ENCODE data around the gene AGO3.
"Not testable (repeated sequence)": the region's sequence is repeated elsewhere in the genome, so short reads cannot be mapped to it uniquely, and the experiment has no call there.

Gene AGO3

GRCh38 chr1:36008546-36009197 lies 77.8 kb downstream of the AGO3 start:
- DNase-seq (ENCODE audit: low read depth in 2 of 2): peak; percentile 3 to 6

DNA sequence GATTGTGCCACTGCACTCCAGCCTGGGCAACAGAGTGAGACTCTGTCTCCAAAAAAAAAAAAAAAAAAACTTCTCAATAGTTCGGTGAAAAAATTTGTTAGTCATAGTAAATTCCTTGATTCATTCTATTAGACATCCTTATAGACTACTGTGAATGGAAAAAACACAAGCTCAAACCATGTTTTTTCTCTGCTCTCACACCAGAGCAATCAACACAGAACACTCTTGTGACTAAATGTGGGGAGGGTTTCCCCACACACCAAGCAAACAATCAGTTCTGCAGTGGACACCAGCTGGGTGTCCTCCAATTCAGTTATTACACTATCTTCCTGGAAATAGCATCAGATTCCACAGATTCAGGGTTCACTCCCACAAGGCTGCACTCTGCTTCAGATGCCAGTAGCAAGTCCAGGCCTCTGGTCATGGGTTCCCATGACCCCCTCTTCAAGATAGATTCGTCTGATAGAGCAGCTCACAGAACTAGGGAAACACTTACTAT lies 83.9 kb downstream of the AGO3 start:
- no peak for DNase-seq (ENCODE audit: low read depth in 2 of 2)

DNA sequence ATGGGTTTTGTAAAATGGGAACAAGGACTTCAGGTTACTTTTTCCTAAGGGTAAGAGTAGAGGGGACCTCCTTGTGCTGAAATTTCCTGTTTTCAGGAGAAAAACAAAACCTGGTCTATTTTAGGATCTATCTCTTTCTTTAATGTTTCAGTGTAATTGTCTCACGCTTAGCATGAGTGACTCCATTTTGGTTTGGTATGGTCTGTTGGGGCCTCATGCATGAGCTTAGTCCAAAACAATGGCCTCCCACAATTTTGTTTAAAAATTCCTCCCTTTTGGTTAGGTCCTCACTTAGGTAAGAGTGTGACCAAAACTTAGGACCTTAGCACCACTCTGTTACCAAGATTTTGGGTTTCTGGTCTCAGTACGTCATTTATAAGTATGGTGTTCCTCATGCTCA lies 85.8 kb downstream of the AGO3 start:
- DNase-seq (ENCODE audit: low read depth in 2 of 2): no peak

DNA sequence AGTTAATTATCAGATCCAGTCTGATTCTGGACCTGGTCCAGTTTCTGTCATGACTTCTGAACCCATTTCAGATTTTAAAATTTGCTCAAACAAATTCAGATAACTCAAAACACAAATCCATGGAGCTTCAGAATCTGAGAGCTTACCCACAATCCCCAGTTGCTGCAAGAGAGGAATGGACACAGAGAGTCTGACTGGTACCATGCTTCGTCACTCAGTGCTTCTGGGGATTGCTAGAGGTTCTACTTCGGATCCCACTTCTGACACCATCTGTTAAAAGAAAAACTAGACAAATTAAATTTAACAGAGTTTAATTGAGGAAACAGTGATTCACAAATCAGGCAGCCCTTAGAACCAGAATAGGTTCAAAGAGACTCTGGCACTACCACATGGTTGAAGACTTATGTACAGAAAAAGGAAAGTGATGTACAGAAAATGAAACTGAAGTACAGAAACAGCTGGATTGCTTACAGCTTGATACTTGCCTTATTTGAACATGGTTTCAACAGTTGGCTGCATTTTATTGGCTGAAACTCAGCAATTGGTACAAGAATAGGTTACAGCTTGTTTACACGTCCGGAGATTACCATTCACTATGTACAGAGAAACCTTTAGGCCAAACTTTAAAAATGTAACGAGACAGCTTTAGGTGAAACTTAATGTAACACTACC lies 92.3 kb downstream of the AGO3 start:
- DNase-seq (ENCODE audit: low read depth in 2 of 2): no peak

DNA sequence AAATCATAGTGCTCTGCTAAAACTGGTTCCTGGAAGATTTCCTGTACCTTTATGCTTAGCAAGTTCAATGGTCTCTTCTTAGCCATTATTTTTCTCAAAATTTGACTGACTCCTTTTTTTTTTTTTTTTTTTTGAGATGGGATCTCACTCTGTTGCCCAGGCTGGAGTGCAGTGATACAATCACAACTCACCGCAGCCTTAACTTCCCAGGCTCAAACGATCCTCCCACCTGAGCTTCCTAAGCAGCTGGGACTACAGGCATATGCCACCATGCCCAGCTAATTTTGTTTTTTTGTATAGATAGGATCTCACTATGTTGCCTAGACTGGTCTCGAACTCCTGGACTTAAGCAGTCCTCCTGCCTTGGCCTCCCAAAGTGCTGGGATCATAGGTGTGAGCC lies 93.1 kb downstream of the AGO3 start:
- not testable (repeated sequence) for DNase-seq (ENCODE audit: low read depth in 2 of 2)

GRCh38 chr1:36024847-36025246 lies 93.9 kb downstream of the AGO3 start:
- DNase-seq (ENCODE audit: low read depth in 2 of 2): no peak

- no peak for DNase-seq (ENCODE audit: low read depth in 2 of 2)
Measured at GRCh38 chr1:36027766-36028165, 96.9 kb downstream of the AGO3 start.

DNA sequence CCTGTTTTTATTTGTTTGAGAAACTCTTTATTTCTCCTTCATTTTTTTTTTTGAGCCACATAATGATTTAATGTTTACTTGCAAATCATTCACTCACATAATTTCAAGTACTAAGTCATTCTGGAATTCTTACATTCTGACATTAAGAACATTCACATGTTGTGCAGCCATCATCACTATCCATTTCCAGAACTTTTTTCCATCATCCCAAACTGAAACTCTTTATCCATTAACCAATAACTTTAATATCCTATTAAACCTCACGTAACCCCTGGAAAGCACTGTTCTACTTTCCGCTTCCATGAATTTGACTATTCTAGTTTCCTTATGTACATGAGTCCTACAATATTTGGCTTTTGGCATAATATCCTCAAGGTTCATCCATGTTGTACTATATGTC lies 100.5 kb downstream of the AGO3 start:
- no peak for DNase-seq (ENCODE audit: low read depth in 2 of 2)

DNA sequence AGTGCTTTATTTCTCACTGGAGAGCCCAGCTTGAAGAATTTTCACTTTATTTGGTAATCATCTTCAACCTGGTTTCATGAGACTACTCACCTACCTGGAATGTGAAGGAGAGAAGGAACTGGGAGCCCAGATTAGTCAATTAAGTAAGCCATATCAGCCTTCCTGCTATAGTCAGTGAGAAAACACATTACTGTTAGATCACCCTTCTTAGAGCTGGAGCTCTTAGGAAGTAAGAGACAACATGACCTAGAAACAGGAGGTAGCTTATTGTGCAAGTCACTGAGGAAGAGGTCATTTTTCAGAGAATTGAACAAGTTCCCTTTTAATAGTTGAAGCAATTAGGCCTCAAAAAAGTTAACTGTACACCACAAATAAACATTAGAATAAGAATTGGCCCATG lies 103.8 kb downstream of the AGO3 start:
- peak; percentile 2 to 4 for DNase-seq (ENCODE audit: low read depth in 2 of 2)

- no peak for DNase-seq (ENCODE audit: low read depth in 2 of 2)
Measured at GRCh38 chr1:36035154-36035553, 104.2 kb downstream of the AGO3 start.

DNA sequence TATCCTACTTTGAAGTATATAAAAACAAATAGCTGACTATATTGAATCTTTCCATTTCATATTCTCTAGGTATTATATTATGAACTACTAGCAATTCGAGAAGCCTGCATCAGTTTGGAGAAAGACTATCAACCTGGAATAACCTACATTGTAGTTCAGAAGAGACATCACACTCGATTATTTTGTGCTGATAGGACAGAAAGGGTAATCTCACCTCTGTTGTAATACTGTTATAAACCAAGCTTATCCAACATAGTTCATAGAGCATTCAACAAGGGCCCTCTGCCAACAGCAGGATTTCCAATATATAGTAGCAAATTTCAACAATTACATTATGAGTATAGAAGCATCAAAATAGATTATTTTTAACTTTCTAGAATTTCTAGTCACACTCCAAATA lies 109.3 kb downstream of the AGO3 start:
- no peak for DNase-seq (ENCODE audit: low read depth in 2 of 2)

- no peak for DNase-seq (ENCODE audit: low read depth in 2 of 2)
Measured at GRCh38 chr1:36051821-36052220, 120.9 kb downstream of the AGO3 start.

- no peak for DNase-seq (ENCODE audit: low read depth in 2 of 2)
Measured at GRCh38 chr1:36053978-36054377, 123.1 kb downstream of the AGO3 start.

GRCh38 chr1:36055706-36056105 lies 124.8 kb downstream of the AGO3 start:
- no peak for DNase-seq (ENCODE audit: low read depth in 2 of 2)

DNA sequence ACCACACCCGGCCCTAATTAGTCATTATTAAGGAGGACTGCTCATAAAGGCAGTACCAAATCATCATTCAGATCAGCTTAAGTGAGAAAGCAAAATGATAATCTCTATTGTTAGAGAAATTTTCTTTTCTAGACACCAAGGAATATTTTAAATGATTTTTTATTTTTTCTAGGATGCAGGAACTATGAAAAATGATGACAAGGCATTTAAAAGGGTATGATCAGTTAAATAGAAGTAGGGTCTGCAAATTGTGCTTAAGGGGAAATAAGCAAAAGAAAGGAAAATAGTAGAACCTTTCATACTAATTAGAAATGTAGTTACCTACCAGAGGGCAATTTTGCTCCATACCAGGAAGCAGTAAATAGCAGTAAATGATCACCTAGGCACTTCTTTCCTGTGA lies 131.4 kb downstream of the AGO3 start:
- no peak for DNase-seq (ENCODE audit: low read depth in 2 of 2)

DNA sequence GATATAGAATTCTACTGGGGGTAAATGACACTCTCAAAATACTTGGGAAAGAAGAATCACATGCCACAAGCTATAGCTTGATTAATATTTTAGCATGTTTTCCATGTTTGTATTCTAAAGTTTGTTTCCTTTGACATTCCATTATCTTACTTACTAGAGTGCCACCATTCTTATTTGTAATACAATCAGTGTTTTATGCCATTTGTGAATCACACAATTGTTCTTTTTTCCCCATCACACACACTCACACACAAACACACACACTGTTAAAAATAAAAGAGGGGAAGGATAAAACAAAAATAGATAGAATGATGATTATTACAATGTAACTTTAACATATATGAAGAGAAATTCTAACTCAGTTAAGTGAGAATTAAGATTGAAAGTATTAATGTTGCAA lies 137.0 kb downstream of the AGO3 start:
- no peak for DNase-seq (ENCODE audit: low read depth in 2 of 2)

DNA sequence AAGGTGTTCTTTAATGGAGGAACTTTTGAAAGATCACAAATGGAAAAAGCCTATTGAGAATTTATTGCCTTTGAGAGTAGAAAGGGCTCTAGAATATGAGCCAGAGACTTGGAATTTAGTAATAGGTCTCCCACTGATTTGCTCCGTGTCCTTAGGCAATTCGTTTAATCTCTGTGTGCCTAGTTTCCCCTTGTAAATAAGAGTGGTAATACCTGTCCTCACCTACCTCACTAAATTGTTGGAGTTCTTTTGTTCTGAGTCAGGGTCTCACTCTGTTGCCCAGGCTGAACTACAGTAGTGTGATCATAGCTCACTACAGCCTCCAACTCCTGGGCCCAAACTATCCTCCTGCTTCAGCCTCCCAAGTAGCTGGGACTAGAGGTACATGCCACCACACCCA lies 138.0 kb downstream of the AGO3 start:
- no peak for DNase-seq (ENCODE audit: low read depth in 2 of 2)

DNA sequence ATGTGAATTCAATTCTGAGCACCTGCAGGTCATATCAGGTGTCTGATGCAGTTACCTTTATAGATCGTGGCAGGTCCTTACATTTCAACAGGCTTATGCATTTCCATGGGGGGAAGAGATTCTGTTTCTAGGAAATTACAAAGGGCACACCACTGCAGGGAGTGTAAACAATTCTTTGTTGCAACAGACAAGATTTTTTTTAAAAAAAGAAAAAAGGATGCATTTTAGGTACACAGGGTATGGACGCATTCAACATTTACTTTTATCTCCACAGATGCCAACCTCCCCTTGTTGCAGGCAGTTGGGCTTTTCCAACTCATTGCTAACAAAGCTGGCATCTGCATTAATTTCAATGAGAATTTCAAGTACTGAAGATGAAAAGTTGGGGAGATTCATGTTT lies 139.4 kb downstream of the AGO3 start:
- no peak for DNase-seq (ENCODE audit: low read depth in 2 of 2)

GRCh38 chr1:36076979-36077573 lies 146.2 kb downstream of the AGO3 start:
- DNase-seq (ENCODE audit: low read depth in 2 of 2): no peak

DNA sequence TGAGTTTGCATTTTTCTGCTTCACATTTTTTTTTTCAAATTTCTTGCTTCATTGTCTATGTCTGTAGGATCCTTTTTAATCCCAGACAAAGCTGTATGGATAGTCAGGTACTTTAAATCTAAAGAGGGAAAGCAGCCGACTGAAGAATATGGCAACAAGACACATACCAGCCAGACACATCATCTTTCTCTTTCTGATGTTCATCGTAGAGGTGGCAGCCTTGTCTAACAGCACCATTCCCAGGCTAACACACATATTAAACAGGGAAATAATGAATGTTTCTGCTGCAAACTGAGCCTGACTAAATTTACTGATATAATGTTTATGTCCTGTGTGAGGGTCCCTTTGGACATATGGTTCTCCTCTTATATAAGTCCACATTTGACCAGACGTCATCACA lies 149.3 kb downstream of the AGO3 start:
- no peak for DNase-seq (ENCODE audit: low read depth in 2 of 2)

DNA sequence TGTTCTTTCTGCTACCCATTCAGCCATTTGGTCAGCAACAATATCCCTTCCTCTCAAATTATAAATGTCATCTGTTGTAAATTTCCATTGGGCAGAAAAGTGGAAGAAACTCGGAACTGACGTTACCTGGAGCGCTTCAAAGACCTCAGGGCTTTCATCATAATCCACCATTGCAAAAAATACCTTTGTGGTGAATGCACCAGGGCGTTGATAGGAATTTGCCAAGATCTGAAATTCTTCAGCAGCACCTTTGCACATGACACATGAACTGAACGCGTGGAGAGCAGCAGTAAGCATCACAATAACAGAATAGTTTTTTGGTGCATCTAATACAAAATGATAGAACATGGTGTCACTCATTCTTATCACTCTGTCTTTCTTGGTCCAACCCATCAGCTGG lies 149.9 kb downstream of the AGO3 start:
- no peak for DNase-seq (ENCODE audit: low read depth in 2 of 2)

DNA sequence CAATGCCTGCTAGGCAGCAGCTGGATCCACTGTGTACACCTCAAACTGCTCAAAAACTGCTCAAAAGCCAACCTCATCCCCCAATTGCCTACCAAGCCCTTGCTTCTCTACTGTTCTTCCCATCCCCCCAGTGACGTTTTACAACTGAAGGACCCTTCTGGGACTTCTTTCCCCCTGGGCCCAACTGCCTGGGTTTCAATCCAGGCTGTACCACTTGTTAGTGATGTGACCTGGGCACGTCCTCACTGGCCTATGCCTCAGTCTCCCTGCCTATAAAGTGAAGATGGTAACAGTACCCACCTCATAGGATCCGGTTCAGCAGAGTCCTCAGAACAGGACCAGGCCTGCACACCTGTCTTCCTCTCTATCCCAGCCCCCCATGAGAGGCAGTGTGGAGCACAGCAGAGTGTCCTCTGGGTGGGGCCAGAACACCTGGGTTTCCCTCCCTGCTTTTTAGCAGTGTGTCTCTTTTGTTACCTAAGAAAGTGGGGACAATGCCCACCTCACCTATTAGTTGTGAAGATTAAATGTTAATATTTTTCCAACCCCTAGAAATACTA lies 151.1 kb downstream of the AGO3 start:
- DNase-seq (ENCODE audit: low read depth in 2 of 2): no peak

DNA sequence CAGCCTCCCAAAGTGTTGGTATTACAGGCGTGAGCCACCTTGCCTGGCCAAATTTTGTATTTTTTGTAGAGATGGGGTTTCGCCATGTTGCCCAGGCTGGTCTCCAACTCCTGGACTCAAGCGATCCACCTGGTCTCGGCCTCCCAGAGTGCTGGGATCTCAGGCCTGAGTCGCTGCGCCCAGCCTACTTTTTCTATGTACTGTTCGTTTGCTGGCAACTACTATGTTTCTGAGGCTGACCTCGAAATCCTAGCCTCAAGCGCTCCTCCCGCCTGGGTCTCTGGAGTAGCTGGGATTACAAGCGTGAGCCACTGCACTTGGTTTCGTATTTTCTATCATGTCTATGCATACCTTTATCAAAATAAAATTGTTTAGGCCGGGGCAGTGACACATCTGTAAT lies 152.3 kb downstream of the AGO3 start:
- DNase-seq (ENCODE audit: low read depth in 2 of 2): no peak
